K562 (cell line): ENCODE results near the gene BCKDHB. TPM values are rescaled to one million over a fixed set of nuclear protein-coding genes. Genes with fewer than 3 reads are reported as not detected.

Experiments
- ATAC-seq: fragments of 200-7000 bp; cut with Tn5 transposase; 3 replicates; pipeline ENCODE4 v1.9.1; 2020; ENCODE audit warnings: moderate library complexity
- BruUV-seq: library from RNA; stranded (reverse); fragments of 400-500 nt; replicated peaks from 2 replicates; lab custom pipeline; 2021; lab: Mats Ljungman, UMichigan
- CTCF ChIA-PET: fragments of 300-600 bp; formaldehyde crosslinking; extraction: SDS; loops from one replicate; lab custom pipeline; 2021; ENCODE audit warnings: low intra/inter-chr PET ratio; lab: Yijun Ruan, JAX
- POLR2A ChIA-PET: fragments of 300-600, 350-650 bp; sonication (Branson Sonifier 250); formaldehyde crosslinking; extraction: SDS; loops from one replicate; lab custom pipeline; 2021; ENCODE audit warnings: antibody characterized with exemption, inconsistent platforms; lab: Yijun Ruan, JAX
- DNase-seq, 4 experiments: peaks; one replicate each; pipeline versions ENCODE4 v3.0.0 to v3.0.0-alpha.2; 2011 to 2018; ENCODE audit warnings: low spot score in 3 of 4, mixed read lengths in 3 of 4; ENCODE audit errors: extremely low read depth in 1 of 4
- FAIRE-seq: peaks from 2 replicates; lab custom pipeline; 2011; peaks lifted over from hg19 to GRCh38; lab: Jason Lieb, UNC
- H2AFZ ChIP-seq: 2 replicates; pipeline ENCODE4 v1.6.0; 2011; ENCODE audit warnings: low read depth, low read length, control low read depth, inconsistent platforms
- H3K27ac ChIP-seq: fragments of 200-600 bp; 3 replicates; pipeline ENCODE4 v1.8.0; 2011; ENCODE audit warnings: low read depth, mild to moderate bottlenecking, control low read depth, inconsistent platforms, low read length, moderate library complexity, mixed read lengths; ENCODE audit errors: extremely low read depth
- H3K27me3 ChIP-seq, 2 experiments: fragments of 300-600 bp in 1 of 2; 2 replicates in 1 of 2; 3 replicates in 1 of 2; pipeline versions ENCODE4 v1.6.0 to v1.8.0; 2011; ENCODE audit warnings: inconsistent platforms in 2 of 2, low read length in 2 of 2, mild to moderate bottlenecking in 1 of 2, mixed read lengths in 1 of 2, moderate library complexity in 1 of 2; ENCODE audit not compliant: control insufficient read depth in 2 of 2, insufficient read depth in 2 of 2
- H3K36me3 ChIP-seq: fragments of 300-600 bp; 3 replicates; pipeline ENCODE4 v1.8.0; 2011; ENCODE audit warnings: mild to moderate bottlenecking, low read length, inconsistent platforms; ENCODE audit not compliant: control insufficient read depth, insufficient read depth
- H3K4me1 ChIP-seq, 2 experiments: fragments of 200-600 bp in 1 of 2; replicated peaks in 1 of 2; 2 replicates in 1 of 2; 3 replicates in 1 of 2; pipeline versions ENCODE4 v1.5.1 to v1.8.0; 2011; ENCODE audit warnings: inconsistent platforms in 2 of 2, low read length in 2 of 2, mild to moderate bottlenecking in 1 of 2, mixed read lengths in 1 of 2, moderate library complexity in 1 of 2; ENCODE audit not compliant: control insufficient read depth in 2 of 2, insufficient read depth in 2 of 2
- H3K4me2 ChIP-seq: 2 replicates; pipeline ENCODE4 v1.6.1; 2011; ENCODE audit warnings: low read length, control low read depth, inconsistent platforms, mixed read lengths; ENCODE audit not compliant: insufficient read depth
- H3K4me3 ChIP-seq: fragments of 200-600 bp; sonication (generic), shearing (Covaris generic); 2 replicates; pipeline ENCODE4 v1.5.1; 2016; ENCODE audit warnings: control low read depth, inconsistent platforms
- H3K79me2 ChIP-seq: fragments of 200-600 bp; 3 replicates; pipeline ENCODE4 v1.8.0; 2011; ENCODE audit warnings: low read length, inconsistent platforms; ENCODE audit not compliant: control insufficient read depth, insufficient read depth
- H3K9ac ChIP-seq, 2 experiments: 2 replicates each; pipeline versions ENCODE4 v1.6.0 to v1.6.1; 2011; ENCODE audit warnings: low read depth in 2 of 2, low read length in 2 of 2, control low read depth in 1 of 2, inconsistent platforms in 1 of 2, mild to moderate bottlenecking in 1 of 2, mixed read lengths in 1 of 2; ENCODE audit not compliant: insufficient read depth in 1 of 2
- H3K9me1 ChIP-seq: one replicate; pipeline ENCODE4 v1.6.0; 2011; ENCODE audit warnings: inconsistent platforms, mild to moderate bottlenecking, low read length, moderate library complexity; ENCODE audit not compliant: control insufficient read depth, insufficient read depth
- H3K9me3 ChIP-seq: replicated peaks from 2 replicates; pipeline ENCODE4 v1.5.1; 2011; ENCODE audit warnings: low read depth, low read length, inconsistent platforms; ENCODE audit not compliant: control insufficient read depth, insufficient read depth
- H4K20me1 ChIP-seq: replicated peaks from 2 replicates; pipeline ENCODE4 v1.6.1; 2011; ENCODE audit warnings: low read length, inconsistent platforms, mixed read lengths; ENCODE audit not compliant: control insufficient read depth, insufficient read depth
- ATF7 ChIP-seq: fragments of 450-650 bp; IDR thresholded peaks from 2 replicates; pipeline ENCODE4 v1.7.1; 2014; ENCODE audit warnings: mild to moderate bottlenecking, moderate library complexity
- BRF1 ChIP-seq: IDR thresholded peaks from 3 replicates; pipeline ENCODE4 v1.6.1; 2011; ENCODE audit warnings: borderline replicate concordance, mild to moderate bottlenecking; ENCODE audit not compliant: insufficient read length; ENCODE audit errors: extremely low read depth
- CBX1 ChIP-seq: sonication (generic); IDR thresholded peaks from 2 replicates; pipeline ENCODE4 v1.6.1; 2016; ENCODE audit warnings: antibody characterized with exemption, low read depth, mild to moderate bottlenecking
- CREB5 ChIP-seq: fragments of 250-450 bp; sonication (Bioruptor Pico); IDR thresholded peaks from 2 replicates; pipeline ENCODE4 v1.5.0; 2020; ENCODE audit warnings: mild to moderate bottlenecking
- PBX2 ChIP-seq, 2 experiments: IDR thresholded peaks in 1 of 2; conservative IDR thresholded peaks in 1 of 2; 2 replicates each; pipeline ENCODE4 v1.6.1; 2016; ENCODE audit warnings: low read depth in 2 of 2, mild to moderate bottlenecking in 1 of 2, missing compliant biosample characterization in 1 of 2, missing genetic modification characterization in 1 of 2, moderate library complexity in 1 of 2
- RBBP5 ChIP-seq: fragments of 200-600 bp; sonication (generic); IDR thresholded peaks from 2 replicates; pipeline ENCODE4 v1.6.1; 2012; ENCODE audit warnings: borderline replicate concordance, mild to moderate bottlenecking, low read length, control low read depth, inconsistent platforms; ENCODE audit not compliant: insufficient read depth, poor library complexity, severe bottlenecking
- SNRNP70 ChIP-seq: fragments of 200-400 bp; formaldehyde crosslinking; optimal IDR thresholded peaks from 2 replicates; pipeline ENCODE3; 2017; ENCODE audit warnings: low read depth, low read length
- STAT6 ChIP-seq: sonication (generic); formaldehyde crosslinking; IDR thresholded peaks from 2 replicates; pipeline ENCODE4 v1.8.1; 2023; ENCODE audit warnings: mild to moderate bottlenecking, missing genetic modification reagents
- TFE3 ChIP-seq: fragments of 450-650 bp; formaldehyde crosslinking; IDR thresholded peaks from 2 replicates; pipeline ENCODE4 v1.4.0; 2020; ENCODE audit warnings: mild to moderate bottlenecking, mixed read lengths
- USF1 ChIP-seq: sonication (generic); formaldehyde crosslinking; IDR thresholded peaks from 2 replicates; pipeline ENCODE4 v1.9.0; 2022; ENCODE audit warnings: mild to moderate bottlenecking, missing genetic modification reagents
- ZC3H8 ChIP-seq: fragments of 450-650 bp; IDR thresholded peaks from 2 replicates; pipeline ENCODE4 v1.6.1; 2017
- ZNF644 ChIP-seq: fragments of 200-800 bp; sonication (Bioruptor generic); IDR thresholded peaks from 2 replicates; pipeline ENCODE4 v1.6.1; 2016; ENCODE audit warnings: low read depth, missing genetic modification characterization, missing compliant biosample characterization
- ZNF717 ChIP-seq: fragments of 250-450 bp; sonication (Bioruptor Pico); IDR thresholded peaks from 2 replicates; pipeline ENCODE4 v1.5.0; 2021
- WGBS: fragments of 100-300 bp; shearing (Covaris generic); methylation state at CpG from one replicate; pipeline ENCODE4 v1.1.6; 2016; ENCODE audit warnings: low coverage, mixed read lengths; ENCODE audit not compliant: insufficient coverage; ENCODE audit errors: missing lambda C conversion rate; 5-methylcytosine and 5-hydroxymethylcytosine counted together
- in situ Hi-C: fragments of 300-500 bp; cut with MboI; formaldehyde crosslinking; loops from 4 replicates; pipeline ENCODE4 v1.15.0; 2018; ENCODE audit warnings: inconsistent platforms, mixed read lengths
- intact Hi-C: fragments of 100-400 bp; cut with micrococcal nuclease; formaldehyde crosslinking; loops from 2 replicates; pipeline ENCODE4 v1.14.2; 2022
- polyA plus RNA-seq, 8 experiments: library from polyadenylated mRNA; depleted of rRNA in 4 of 8; stranded (reverse) in 5 of 8; unstranded in 3 of 8; fragments of >200 nt; fragmentation: Nextera tagmentation in 2 of 8; fragmentation: Illumina TruSeq in 1 of 8; extraction: Ambion mirVana in 2 of 8; extraction: Trizol in 1 of 8; gene quantifications; 2 replicates each; pipeline versions ENCODE4 v1.2.1 to v1.2.3, GENCODE V29; 2011 to 2014; ENCODE audit warnings: inconsistent platforms in 1 of 8, missing spikeins in 1 of 8
- total RNA-seq, 7 experiments: library from RNA; depleted of rRNA in 6 of 7; stranded (reverse); fragments of >200 nt in 6 of 7; fragmentation: Illumina TruSeq in 2 of 7; extraction: Trizol in 2 of 7; gene quantifications; 2 replicates each; pipeline versions ENCODE4 v1.2.1 to v1.2.3, GENCODE V29; 2011 to 2021; ENCODE audit warnings: low replicate concordance in 1 of 7

The BCKDHB gene
- total and polyA plus RNA-seq, 9 of the 15 experiments (the other 6 are each of a cell fraction or from before 2014, with no cell fraction given): 4.1 to 23.7 (median 7.5) TPM

- CTCF ChIA-PET: no interaction called here
- Histone ChIP-seq H3K9me3 (no peaks in the 10 kb centered on the region), H3K4me2 (no peak overlapping the region), H3K27ac (no peak overlapping the region), H3K9ac (no peak overlapping the region), H3K36me3 (no peaks in the 10 kb centered on the region), H4K20me1 (no peaks in the 10 kb centered on the region), H3K79me2 (no peaks in the 10 kb centered on the region), H3K9me1 (no peaks in the 10 kb centered on the region), H3K27me3 (no peaks in the 10 kb centered on the region), H2AFZ (no peak overlapping the region), H3K4me3 (no peak overlapping the region), H3K4me1 (no peaks in the 10 kb centered on the region)
- intact Hi-C loops: no loop called here
- no TSS peak for BruUV-seq
- ATAC-seq: no peak
- POLR2A ChIA-PET: interaction anchor here (1.8 kb wide), 1 partner anchor 16 kb away, joined by 4 read pairs; no protein-coding TSS in a partner anchor
- no peak for DNase-seq
- in situ Hi-C loops: no loop called here
- FAIRE-seq: no peak
- WGBS: 20% methylated on average over 3 of the region's 3 CpGs
- TF ChIP-seq SNRNP70 (no peak), ATF7 (no peak), ZC3H8 (no peak), ZNF717 (CRISPR knock-in tag) (no peak), RBBP5 (no peak), USF1 (CRISPR knock-in tag) (no peak), CREB5 (CRISPR knock-in tag) (no peak), TFE3 (no peak), CBX1 (no peak), ZNF644 (tag) (no peak), STAT6 (no peak), BRF1 (no peak), PBX2 (CRISPR knock-in tag; IDR thresholded peaks at IDR 0.05; ENCODE audit: low read depth) (no peak), PBX2 (tag; conservative IDR thresholded peaks at IDR 0.05; ENCODE audit: low read depth) (no peak)
Measured at GRCh38 chr6:80170433-80170832, 64.0 kb downstream of the BCKDHB start.
